HG03354 (cell line): ENCODE data around the gene NSD1.
"Not testable (repeated sequence)": the region's sequence is repeated elsewhere in the genome, so short reads cannot be mapped to it uniquely, and the experiment has no call there.

Experiments used
- ATAC-seq: cut with Tn5 transposase; IDR thresholded peaks from one replicate; pipeline ENCODE4 v1.9.1; 2021; ENCODE audit warnings: mild to moderate bottlenecking; ENCODE audit not compliant: unreplicated experiment, poor library complexity, severe bottlenecking

NSD1 gene

GRCh38 chr5:177162379-177162778, 28.8 kb downstream of the NSD1 start:
- ATAC-seq, result no peak

DNA sequence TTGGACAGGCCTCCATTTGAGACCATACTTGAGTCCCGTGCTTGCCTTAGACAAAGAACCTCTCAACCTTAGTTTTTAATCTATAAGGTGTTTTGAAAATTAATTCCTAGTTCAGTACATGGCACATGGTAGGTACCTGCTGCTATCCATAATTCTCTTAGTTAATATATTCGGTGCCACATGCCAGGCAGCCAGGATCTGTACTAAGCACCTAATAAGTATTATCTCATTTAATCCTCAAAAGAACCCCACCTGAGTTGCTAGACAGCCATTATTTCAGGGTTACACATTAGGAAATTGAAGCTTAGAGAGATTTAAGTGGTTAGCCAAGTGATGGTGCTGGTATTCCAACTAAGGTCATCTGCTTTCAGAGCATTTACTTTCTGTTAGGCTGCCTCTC, 29.9 kb downstream of the NSD1 start:
- ATAC-seq, result no peak

DNA sequence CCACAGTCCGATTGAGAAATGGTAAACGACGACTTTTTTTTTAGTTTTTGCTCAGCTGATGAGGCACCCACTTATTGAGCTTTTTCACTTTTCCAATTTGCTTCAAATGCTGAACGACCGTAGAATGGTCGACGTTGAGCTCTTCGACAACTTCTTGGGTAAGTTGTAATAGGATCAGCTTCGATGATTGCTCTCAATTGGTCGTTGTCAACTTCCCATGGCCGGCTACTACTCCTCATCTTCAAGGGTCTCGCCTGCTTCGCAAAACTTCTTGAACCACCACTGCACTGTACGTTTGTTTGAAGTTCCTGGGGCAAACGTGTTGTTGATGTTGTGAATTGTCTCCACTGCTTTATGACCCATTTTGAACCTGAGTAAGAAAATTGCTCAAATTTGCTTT, 35.7 kb downstream of the NSD1 start:
- no peak for ATAC-seq

GRCh38 chr5:177171961-177172360, 38.4 kb downstream of the NSD1 start:
- no peak for ATAC-seq

DNA sequence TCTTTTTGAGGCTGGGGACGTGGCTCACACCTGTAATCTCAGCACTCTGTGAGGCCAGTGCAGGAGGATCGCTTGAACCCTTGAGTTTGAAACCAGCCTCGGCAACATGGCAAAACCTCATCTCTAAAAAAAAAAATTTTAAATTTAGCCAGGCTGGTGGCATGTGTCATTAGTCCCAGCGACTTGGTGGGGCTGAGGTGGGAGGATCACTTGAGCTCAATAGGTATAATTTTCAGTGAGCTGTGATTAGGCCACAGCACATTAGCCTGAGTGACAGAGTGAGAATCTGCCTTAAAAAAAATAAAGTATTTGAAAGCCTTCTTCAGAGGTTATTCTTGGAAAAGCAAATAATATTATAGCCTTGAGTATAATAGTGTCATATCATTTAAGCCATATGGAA, 41.8 kb downstream of the NSD1 start:
- ATAC-seq, result no peak

GRCh38 chr5:177176175-177176711, 42.7 kb downstream of the NSD1 start:
- ATAC-seq, result no peak

DNA sequence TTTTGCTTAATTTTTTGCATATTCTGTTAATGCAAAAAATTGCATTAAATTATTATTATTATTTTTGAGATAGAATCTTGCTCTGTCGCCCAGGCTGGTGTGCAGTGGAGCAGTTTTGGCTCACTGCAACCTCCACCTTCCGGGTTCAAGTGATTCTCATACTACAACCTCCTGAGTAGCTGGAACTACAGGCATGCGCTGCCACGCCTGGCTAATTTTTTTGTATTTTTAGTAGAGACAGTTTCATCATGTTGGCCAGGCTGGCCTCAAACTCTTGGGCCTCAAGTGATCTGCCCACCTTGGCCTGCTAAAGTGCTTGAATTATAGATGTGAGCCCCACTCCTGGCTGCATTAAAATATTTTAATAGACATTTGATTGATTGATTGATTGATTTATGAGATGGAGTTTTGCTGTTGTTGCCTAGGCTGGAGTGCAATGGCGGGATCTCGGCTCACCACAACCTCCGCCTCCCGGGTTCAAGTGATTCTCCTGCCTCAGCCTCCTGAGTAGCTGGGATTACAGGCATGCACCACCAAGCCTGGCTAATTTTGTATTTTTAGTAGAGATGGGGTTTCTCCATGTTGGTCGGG, 44.4 kb downstream of the NSD1 start:
- ATAC-seq, result not testable (repeated sequence)

DNA sequence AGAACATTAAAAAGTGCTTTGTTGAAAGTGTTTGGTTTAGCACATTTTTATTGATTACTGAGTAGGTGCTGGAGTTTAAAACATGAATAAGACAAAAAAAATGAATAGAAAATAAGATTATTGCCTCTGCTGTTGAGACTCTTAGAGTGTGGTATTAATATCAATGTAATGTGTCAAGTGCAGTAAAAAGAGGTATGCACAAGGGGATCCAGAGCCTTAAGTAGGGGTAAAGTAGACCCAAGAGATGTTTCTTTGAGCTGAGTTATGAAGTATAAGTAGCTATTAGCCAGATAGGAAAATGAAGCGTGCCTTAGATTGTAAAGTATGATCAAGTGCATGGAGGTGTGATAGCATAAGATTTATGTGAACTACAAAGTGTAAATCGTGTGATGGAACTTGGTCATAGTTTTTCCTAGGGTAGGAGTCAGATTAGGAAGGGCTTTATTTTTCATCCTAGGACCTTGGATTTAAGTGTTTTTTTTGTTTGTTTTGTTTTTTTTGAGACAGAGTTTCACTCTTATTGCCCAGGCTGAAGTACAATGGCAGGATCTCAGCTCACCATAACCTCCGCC, 45.2 kb downstream of the NSD1 start:
- no peak for ATAC-seq

- no peak for ATAC-seq
Observed at GRCh38 chr5:177179431-177179830, 45.9 kb downstream of the NSD1 start.

- ATAC-seq, result no peak
Observed at GRCh38 chr5:177183142-177183541, 49.6 kb downstream of the NSD1 start.

DNA sequence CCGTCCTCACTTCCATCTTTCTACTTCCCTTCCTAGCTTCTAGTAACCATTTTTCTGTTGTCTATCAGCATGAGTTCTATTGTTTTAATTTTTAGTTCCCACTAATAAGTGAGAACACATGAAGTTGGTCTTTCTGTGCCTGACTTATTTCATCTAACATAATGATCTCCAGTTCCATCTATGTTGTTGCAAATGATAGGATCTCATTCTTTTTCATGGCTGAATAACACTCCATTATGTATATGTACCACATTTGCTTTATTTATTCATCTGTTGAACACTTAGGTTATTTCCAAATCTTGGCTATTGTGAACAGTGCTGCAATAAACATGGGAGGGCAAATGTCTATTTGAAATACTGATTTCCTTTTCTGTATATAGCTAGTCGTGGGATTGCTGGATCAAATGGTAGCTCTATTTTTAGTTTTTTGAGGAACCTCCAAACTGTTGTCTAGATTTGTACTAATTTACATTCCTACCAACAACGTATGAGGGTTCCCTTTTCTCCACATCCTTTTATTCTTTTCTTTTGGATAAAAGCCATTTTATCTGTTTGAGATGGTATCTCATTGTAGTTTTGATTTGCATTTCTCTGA, 50.3 kb downstream of the NSD1 start:
- ATAC-seq, result no peak

DNA sequence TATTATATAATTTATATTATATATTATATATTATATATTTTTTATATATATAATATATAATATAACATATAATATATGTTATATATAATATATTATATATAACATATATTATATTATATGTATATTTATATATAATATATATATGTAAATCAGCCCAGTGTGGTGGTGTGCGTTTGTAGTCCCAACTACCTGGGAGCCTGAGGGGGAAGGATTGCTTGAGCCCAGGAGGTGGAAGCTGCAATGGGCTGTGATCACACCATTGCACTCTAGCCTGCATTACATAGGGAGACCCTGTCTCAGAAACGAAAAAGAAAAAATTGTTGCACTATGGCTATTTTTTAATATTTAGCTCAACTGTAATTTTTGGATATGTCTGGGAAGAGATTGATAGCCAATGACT, 52.4 kb downstream of the NSD1 start:
- no peak for ATAC-seq

- ATAC-seq, result no peak
Observed at GRCh38 chr5:177186645-177187044, 53.1 kb downstream of the NSD1 start.

GRCh38 chr5:177188775-177189174, 55.2 kb downstream of the NSD1 start:
- no peak for ATAC-seq

DNA sequence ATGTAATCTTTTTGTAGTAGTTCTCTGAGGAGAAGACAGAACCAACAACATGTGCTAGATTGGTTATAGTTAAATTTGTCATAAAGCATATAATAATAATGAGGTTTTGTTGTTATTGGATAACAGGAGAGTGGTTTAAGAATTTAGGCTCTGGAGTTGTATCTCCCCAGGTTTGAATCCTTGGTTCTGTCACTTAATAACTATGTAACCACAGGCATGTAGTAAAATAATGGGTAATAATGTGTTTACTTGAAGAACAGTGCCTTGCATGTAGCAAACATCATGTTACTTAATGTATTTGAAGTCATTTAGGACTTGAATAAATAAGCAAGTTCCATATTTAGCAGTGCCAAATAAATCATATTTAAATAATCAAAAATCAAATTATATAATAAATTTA, 55.8 kb downstream of the NSD1 start:
- ATAC-seq, result no peak

GRCh38 chr5:177189965-177190364, 56.4 kb downstream of the NSD1 start:
- no peak for ATAC-seq

GRCh38 chr5:177194268-177194667, 60.7 kb downstream of the NSD1 start:
- no peak for ATAC-seq

DNA sequence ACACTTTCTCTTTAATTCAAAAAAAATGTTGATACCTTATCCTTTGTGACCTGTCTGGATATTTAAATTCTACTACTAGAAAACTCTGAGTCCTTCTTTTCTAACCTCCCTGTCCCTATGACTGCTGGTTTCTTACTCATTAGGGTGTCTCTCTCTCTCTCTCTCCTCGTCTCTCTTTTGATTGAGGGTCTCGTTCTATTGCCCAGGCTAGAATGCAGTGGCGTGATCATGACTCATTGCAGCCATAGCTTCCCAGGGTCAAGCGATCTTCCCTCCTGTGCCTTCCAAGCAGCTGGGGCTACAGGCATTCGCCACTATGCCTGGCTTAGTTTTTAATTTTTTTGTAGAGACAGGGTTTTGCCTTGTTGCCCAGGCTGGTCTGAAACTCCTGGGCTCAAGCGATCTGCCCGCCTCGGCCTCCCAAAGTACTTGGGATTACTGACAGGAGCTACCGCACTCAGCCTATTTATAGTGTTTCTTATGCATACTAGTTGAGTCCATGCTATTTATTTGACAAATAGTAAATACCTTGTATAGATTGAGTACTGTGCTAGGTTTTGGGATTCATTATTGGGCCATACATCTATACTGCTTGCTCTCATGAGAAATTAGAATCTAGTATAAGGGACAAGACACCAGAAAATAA, 61.9 kb downstream of the NSD1 start:
- ATAC-seq, result no peak

- ATAC-seq, result no peak
Observed at GRCh38 chr5:177198738-177199137, 65.2 kb downstream of the NSD1 start.

DNA sequence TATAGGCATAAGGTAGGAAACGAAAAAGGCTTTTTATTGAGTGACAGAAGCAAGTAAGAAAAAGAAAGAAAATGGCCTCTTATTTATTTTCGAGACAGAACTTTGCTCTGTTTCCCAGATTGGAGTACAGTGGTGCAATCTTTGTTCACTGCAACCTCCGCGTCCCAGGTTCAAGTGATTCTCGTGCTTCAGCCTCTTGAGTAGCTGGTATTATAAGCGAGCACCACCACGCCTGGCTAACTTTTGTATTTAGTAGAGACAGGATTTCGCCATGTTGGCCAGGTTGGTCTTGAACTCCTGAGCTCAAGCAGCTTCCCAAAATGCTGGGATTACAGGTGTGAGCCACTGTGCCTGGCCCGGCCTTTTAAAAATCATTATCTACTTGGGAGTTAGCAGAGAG, 70.7 kb downstream of the NSD1 start:
- ATAC-seq, result no peak

DNA sequence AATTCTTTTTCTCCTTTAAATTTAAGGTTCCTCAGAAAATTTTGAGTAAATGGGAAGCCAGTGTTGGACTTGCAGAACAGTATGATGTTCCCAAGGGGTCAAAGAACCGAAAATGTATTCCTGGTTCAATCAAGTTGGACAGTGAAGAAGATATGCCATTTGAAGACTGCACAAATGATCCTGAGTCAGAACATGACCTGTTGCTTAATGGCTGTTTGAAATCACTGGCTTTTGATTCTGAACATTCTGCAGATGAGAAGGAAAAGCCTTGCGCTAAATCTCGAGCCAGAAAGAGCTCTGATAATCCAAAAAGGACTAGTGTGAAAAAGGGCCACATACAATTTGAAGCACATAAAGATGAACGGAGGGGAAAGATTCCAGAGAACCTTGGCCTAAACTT, 76.0 kb downstream of the NSD1 start:
- no peak for ATAC-seq
